HEK293 (cell line): Measurements from ENCODE around the gene NABP2.

ENCODE experiments used
- CTCF ChIA-PET: fragments of 350-600 bp; formaldehyde crosslinking; extraction: SDS; loops from one replicate; lab custom pipeline; 2021; ENCODE audit warnings: antibody characterized with exemption; lab: Yijun Ruan, JAX
- POLR2A ChIA-PET: fragments of 300-600 bp; formaldehyde crosslinking; extraction: SDS; loops from one replicate; lab custom pipeline; 2020; ENCODE audit warnings: antibody characterized with exemption, inconsistent platforms; lab: Yijun Ruan, JAX
- H3K27ac ChIP-seq: fragments of 200-500 bp; sonication (Bioruptor generic); 2 replicates; pipeline ENCODE4 v1.5.1; 2014; ENCODE audit warnings: low read depth, low read length, control low read depth, inconsistent platforms; ENCODE audit errors: extremely low read depth
- H3K36me3 ChIP-seq, 2 experiments: fragments of 200-500 bp in 1 of 2; sonication (Bioruptor generic) in 1 of 2; 1 replicate in 1 of 2; 2 replicates in 1 of 2; pipeline ENCODE4 v1.5.1; 2014 to 2017; ENCODE audit warnings: inconsistent platforms in 2 of 2, low read length in 2 of 2; ENCODE audit not compliant: control insufficient read depth in 2 of 2, insufficient read depth in 1 of 2
- H3K4me1 ChIP-seq: fragments of 200-500 bp; sonication (Bioruptor generic); 2 replicates; pipeline ENCODE4 v1.5.1; 2014; ENCODE audit warnings: mild to moderate bottlenecking, low read length, inconsistent platforms; ENCODE audit not compliant: control insufficient read depth, insufficient read depth
- H3K4me3 ChIP-seq: 2 replicates; pipeline ENCODE4 v1.5.1; 2011; ENCODE audit warnings: low read depth, mild to moderate bottlenecking, control low read depth, low read length, moderate library complexity
- H3K9me3 ChIP-seq: fragments of 200-500 bp; sonication (Bioruptor generic); 2 replicates; pipeline ENCODE4 v1.5.1; 2014; ENCODE audit warnings: low read depth, low read length, inconsistent platforms; ENCODE audit not compliant: control insufficient read depth, insufficient read depth
- EGR2 ChIP-seq: fragments of 450-650 bp; formaldehyde crosslinking; IDR thresholded peaks from 2 replicates; pipeline ENCODE4 v1.5.1; 2016; ENCODE audit warnings: low read depth, missing biosample characterization, missing genetic modification characterization
- HOXA7 ChIP-seq: sonication (generic); formaldehyde crosslinking; IDR thresholded peaks from 2 replicates; pipeline ENCODE4 v1.8.1; 2022; ENCODE audit warnings: missing genetic modification reagents, borderline replicate concordance
- KLF7 ChIP-seq: fragments of 450-650 bp; formaldehyde crosslinking; IDR thresholded peaks from 2 replicates; pipeline ENCODE4 v1.5.1; 2016; ENCODE audit warnings: missing biosample characterization, missing genetic modification characterization, borderline replicate concordance
- ZBTB1 ChIP-seq: fragments of 450-650 bp; formaldehyde crosslinking; IDR thresholded peaks from 2 replicates; pipeline ENCODE4 v1.5.1; 2016; ENCODE audit warnings: missing biosample characterization, missing genetic modification characterization
- ZBTB17 ChIP-seq: fragments of 450-650 bp; formaldehyde crosslinking; IDR thresholded peaks from 2 replicates; pipeline ENCODE4 v1.5.1; 2016; ENCODE audit warnings: missing biosample characterization, missing genetic modification characterization
- ZBTB21 ChIP-seq: fragments of 450-650 bp; formaldehyde crosslinking; IDR thresholded peaks from 2 replicates; pipeline ENCODE4 v1.5.1; 2017; ENCODE audit warnings: missing biosample characterization, missing genetic modification characterization
- ZIC2 ChIP-seq: fragments of 450-650 bp; formaldehyde crosslinking; IDR thresholded peaks from 2 replicates; pipeline ENCODE4 v1.5.1; 2016; ENCODE audit warnings: missing biosample characterization, missing genetic modification characterization
- ZNF10 ChIP-seq: fragments of 450-650 bp; formaldehyde crosslinking; IDR thresholded peaks from 2 replicates; pipeline ENCODE4 v1.5.1; 2017; ENCODE audit warnings: missing biosample characterization, missing genetic modification characterization
- ZNF121 ChIP-seq: fragments of 450-650 bp; formaldehyde crosslinking; IDR thresholded peaks from 2 replicates; pipeline ENCODE4 v1.5.1; 2016; ENCODE audit warnings: missing biosample characterization, missing genetic modification characterization
- ZNF146 ChIP-seq: fragments of 450-650 bp; formaldehyde crosslinking; IDR thresholded peaks from 2 replicates; pipeline ENCODE4 v1.5.1; 2016; ENCODE audit warnings: missing biosample characterization, missing genetic modification characterization
- ZNF155 ChIP-seq: fragments of 450-650 bp; formaldehyde crosslinking; IDR thresholded peaks from 2 replicates; pipeline ENCODE4 v1.5.1; 2016; ENCODE audit warnings: missing biosample characterization, missing genetic modification characterization
- ZNF202 ChIP-seq: fragments of 450-650 bp; formaldehyde crosslinking; IDR thresholded peaks from 2 replicates; pipeline ENCODE4 v1.5.1; 2016; ENCODE audit warnings: missing biosample characterization, missing genetic modification characterization, borderline replicate concordance
- ZNF211 ChIP-seq: fragments of 450-650 bp; formaldehyde crosslinking; IDR thresholded peaks from 2 replicates; pipeline ENCODE4 v1.5.1; 2016; ENCODE audit warnings: low read depth, missing biosample characterization, missing genetic modification characterization
- ZNF248 ChIP-seq: fragments of 450-650 bp; formaldehyde crosslinking; IDR thresholded peaks from 2 replicates; pipeline ENCODE4 v1.5.1; 2017; ENCODE audit warnings: missing biosample characterization, missing genetic modification characterization
- ZNF274 ChIP-seq, 2 experiments: fragments of 200-500 bp in 1 of 2; fragments of 450-650 bp in 1 of 2; sonication (Bioruptor generic) in 1 of 2; formaldehyde crosslinking in 1 of 2; IDR thresholded peaks; 2 replicates each; pipeline versions ENCODE4 v1.5.1 to v1.6.1; 2014 to 2016; ENCODE audit warnings: borderline replicate concordance in 1 of 2, inconsistent platforms in 1 of 2, low read length in 1 of 2, missing biosample characterization in 1 of 2, missing genetic modification characterization in 1 of 2
- ZNF341 ChIP-seq: fragments of 450-650 bp; formaldehyde crosslinking; IDR thresholded peaks from 2 replicates; pipeline ENCODE4; 2016; ENCODE audit warnings: low read depth, missing biosample characterization, missing genetic modification characterization
- ZNF37A ChIP-seq: fragments of 450-650 bp; IDR thresholded peaks from 2 replicates; pipeline ENCODE4 v1.5.1; 2018; ENCODE audit warnings: missing biosample characterization, missing genetic modification characterization
- ZNF473 ChIP-seq: fragments of 450-650 bp; formaldehyde crosslinking; IDR thresholded peaks from 2 replicates; pipeline ENCODE4 v1.5.1; 2017; ENCODE audit warnings: missing biosample characterization, missing genetic modification characterization
- ZNF48 ChIP-seq: fragments of 450-650 bp; formaldehyde crosslinking; IDR thresholded peaks from 2 replicates; pipeline ENCODE4 v1.5.1; 2016; ENCODE audit warnings: missing biosample characterization, missing genetic modification characterization
- ZNF501 ChIP-seq: fragments of 450-650 bp; formaldehyde crosslinking; IDR thresholded peaks from 2 replicates; pipeline ENCODE4 v1.5.1; 2016; ENCODE audit warnings: missing biosample characterization, missing genetic modification characterization
- ZNF521 ChIP-seq: fragments of 450-650 bp; formaldehyde crosslinking; IDR thresholded peaks from 2 replicates; pipeline ENCODE4 v1.5.1; 2017; ENCODE audit warnings: missing biosample characterization, mild to moderate bottlenecking, missing genetic modification characterization
- ZNF560 ChIP-seq: fragments of 450-650 bp; formaldehyde crosslinking; IDR thresholded peaks from 2 replicates; pipeline ENCODE4 v1.5.1; 2017; ENCODE audit warnings: missing biosample characterization, missing genetic modification characterization, borderline replicate concordance
- ZNF571 ChIP-seq: fragments of 450-650 bp; formaldehyde crosslinking; IDR thresholded peaks from 2 replicates; pipeline ENCODE4 v1.5.0; 2017; ENCODE audit warnings: missing biosample characterization, missing genetic modification characterization
- ZNF626 ChIP-seq: fragments of 450-650 bp; sonication (Bioruptor Pico); formaldehyde crosslinking; IDR thresholded peaks from 2 replicates; pipeline ENCODE4 v1.5.1; 2018; ENCODE audit warnings: missing biosample characterization, missing genetic modification characterization, inconsistent platforms
- ZNF768 ChIP-seq: fragments of 450-650 bp; formaldehyde crosslinking; IDR thresholded peaks from 2 replicates; pipeline ENCODE4 v1.5.1; 2018; ENCODE audit warnings: missing biosample characterization, mild to moderate bottlenecking, missing genetic modification characterization
- TF ChIP-seq, protein P1 (sequence below): fragments of 450-650 bp; formaldehyde crosslinking; IDR thresholded peaks from 2 replicates; pipeline ENCODE4 v1.5.1; 2016; ENCODE audit warnings: missing biosample characterization, missing genetic modification characterization
- TF ChIP-seq, protein P2 (sequence below): fragments of 450-650 bp; formaldehyde crosslinking; IDR thresholded peaks from 2 replicates; pipeline ENCODE4 v1.5.1; 2016; ENCODE audit warnings: missing biosample characterization, missing genetic modification characterization, borderline replicate concordance
- TF ChIP-seq, protein P3 (sequence below): fragments of 450-650 bp; formaldehyde crosslinking; IDR thresholded peaks from 2 replicates; pipeline ENCODE4 v1.5.1; 2017; ENCODE audit warnings: missing biosample characterization, missing genetic modification characterization
- TF ChIP-seq, protein P4 (sequence below): fragments of 450-650 bp; formaldehyde crosslinking; IDR thresholded peaks from 2 replicates; pipeline ENCODE4 v1.5.1; 2016; ENCODE audit warnings: missing biosample characterization, missing genetic modification characterization

Gene NABP2

DNA sequence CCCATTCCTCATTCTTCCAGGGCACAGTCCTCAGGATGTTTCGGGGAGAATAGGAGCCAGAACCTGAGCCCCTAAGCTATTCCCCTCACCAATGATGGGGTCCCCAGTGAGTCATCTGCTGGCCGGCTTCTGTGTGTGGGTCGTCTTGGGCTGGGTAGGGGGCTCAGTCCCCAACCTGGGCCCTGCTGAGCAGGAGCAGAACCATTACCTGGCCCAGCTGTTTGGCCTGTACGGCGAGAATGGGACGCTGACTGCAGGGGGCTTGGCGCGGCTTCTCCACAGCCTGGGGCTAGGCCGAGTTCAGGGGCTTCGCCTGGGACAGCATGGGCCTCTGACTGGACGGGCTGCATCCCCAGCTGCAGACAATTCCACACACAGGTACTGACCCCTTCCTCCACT, 7.0 kb downstream of the NABP2 start:
- H3K36me3 ChIP-seq, result peaks cover 6 to 18% of the 10 kb centered on the region in 2 experiments; a peak in 2 of 3 replicates
- ChIA-PET CTCF (interaction anchor here (0.6 to 1.4 kb wide), 5 partner anchors 25 to 108 kb away, joined by 3 to 4 read pairs (median 3); partner anchors contain the start of gene ANKRD52), POLR2A (interaction anchor here (0.6 to 2.6 kb wide), 3 partner anchors 9 to 457 kb away, joined by 3 to 7 read pairs (median 4); partner anchors contain the start of gene RNF41)
- H3K4me1 ChIP-seq, result no peaks in the 10 kb centered on the region
- no peaks in the 10 kb centered on the region for H3K9me3 ChIP-seq
- no peak for TF ChIP-seq ZNF560
- TF ChIP-seq ZNF37A (tag by site-specific recombination), result no peak
- TF ChIP-seq, protein P1, sequence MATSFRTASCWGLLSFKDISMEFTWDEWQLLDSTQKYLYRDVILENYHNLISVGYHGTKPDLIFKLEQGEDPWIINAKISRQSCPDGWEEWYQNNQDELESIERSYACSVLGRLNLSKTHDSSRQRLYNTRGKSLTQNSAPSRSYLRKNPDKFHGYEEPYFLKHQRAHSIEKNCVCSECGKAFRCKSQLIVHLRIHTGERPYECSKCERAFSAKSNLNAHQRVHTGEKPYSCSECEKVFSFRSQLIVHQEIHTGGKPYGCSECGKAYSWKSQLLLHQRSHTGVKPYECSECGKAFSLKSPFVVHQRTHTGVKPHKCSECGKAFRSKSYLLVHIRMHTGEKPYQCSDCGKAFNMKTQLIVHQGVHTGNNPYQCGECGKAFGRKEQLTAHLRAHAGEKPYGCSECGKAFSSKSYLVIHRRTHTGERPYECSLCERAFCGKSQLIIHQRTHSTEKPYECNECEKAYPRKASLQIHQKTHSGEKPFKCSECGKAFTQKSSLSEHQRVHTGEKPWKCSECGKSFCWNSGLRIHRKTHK (tag by site-specific recombination), result no peak
- no peak for TF ChIP-seq ZBTB21
- TF ChIP-seq ZNF48 (tag by site-specific recombination), result no peak
- TF ChIP-seq ZIC2 (tag by site-specific recombination), result no peak
- no peak for TF ChIP-seq ZBTB1 (tag by site-specific recombination)
- TF ChIP-seq EGR2 (tag by site-specific recombination), result no peak
- no peak for TF ChIP-seq ZNF146 (tag by site-specific recombination)
- TF ChIP-seq ZNF571 (tag by site-specific recombination), result no peak
- no peak for TF ChIP-seq ZNF473
- TF ChIP-seq, protein P2, sequence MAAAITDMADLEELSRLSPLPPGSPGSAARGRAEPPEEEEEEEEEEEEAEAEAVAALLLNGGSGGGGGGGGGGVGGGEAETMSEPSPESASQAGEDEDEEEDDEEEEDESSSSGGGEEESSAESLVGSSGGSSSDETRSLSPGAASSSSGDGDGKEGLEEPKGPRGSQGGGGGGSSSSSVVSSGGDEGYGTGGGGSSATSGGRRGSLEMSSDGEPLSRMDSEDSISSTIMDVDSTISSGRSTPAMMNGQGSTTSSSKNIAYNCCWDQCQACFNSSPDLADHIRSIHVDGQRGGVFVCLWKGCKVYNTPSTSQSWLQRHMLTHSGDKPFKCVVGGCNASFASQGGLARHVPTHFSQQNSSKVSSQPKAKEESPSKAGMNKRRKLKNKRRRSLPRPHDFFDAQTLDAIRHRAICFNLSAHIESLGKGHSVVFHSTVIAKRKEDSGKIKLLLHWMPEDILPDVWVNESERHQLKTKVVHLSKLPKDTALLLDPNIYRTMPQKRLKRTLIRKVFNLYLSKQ (tag by site-specific recombination), result no peak
- no peak for TF ChIP-seq ZNF248 (tag by site-specific recombination)
- no peak overlapping the region for H3K27ac ChIP-seq
- no peak overlapping the region for H3K4me3 ChIP-seq

GRCh38 chr12:56234746-56235436, 10.7 kb downstream of the NABP2 start:
- ChIA-PET CTCF (interaction anchor here (0.6 to 3.2 kb wide), 4 partner anchors 13 to 229 kb away, joined by 4 to 13 read pairs (median 6); partner anchors contain the start of gene RNF41), POLR2A (interaction anchor here (0.7 to 1.8 kb wide), 3 partner anchors 13 to 125 kb away, joined by 3 to 17 read pairs (median 7); partner anchors contain the start of genes RNF41 and STAT2)
- H3K9me3 ChIP-seq, result no peaks in the 10 kb centered on the region
- H3K4me1 ChIP-seq, result no peaks in the 10 kb centered on the region
- H3K27ac ChIP-seq, result no peak overlapping the region
- H3K36me3 ChIP-seq, result peaks cover 0 to 37% of the 10 kb centered on the region in 2 experiments; a peak in 1 of 3 replicates
- no peak overlapping the region for H3K4me3 ChIP-seq
- no peak for TF ChIP-seq ZBTB17 (tag by site-specific recombination)
- TF ChIP-seq ZNF121 (tag by site-specific recombination), result no peak
- TF ChIP-seq ZNF501, result no peak
- TF ChIP-seq KLF7 (tag by site-specific recombination), result no peak
- TF ChIP-seq ZNF202 (tag by site-specific recombination), result no peak
- no peak for TF ChIP-seq ZNF341 (tag by site-specific recombination)
- TF ChIP-seq ZNF274 (IDR thresholded peaks at IDR 0.05; ENCODE audit: low read length), result no peak
- no peak for TF ChIP-seq ZNF274 (tag by site-specific recombination; IDR thresholded peaks at IDR 0.05; ENCODE audit: borderline replicate concordance)
- no peak for TF ChIP-seq ZNF211
- TF ChIP-seq ZNF155 (tag by site-specific recombination), result no peak
- TF ChIP-seq, protein P3, sequence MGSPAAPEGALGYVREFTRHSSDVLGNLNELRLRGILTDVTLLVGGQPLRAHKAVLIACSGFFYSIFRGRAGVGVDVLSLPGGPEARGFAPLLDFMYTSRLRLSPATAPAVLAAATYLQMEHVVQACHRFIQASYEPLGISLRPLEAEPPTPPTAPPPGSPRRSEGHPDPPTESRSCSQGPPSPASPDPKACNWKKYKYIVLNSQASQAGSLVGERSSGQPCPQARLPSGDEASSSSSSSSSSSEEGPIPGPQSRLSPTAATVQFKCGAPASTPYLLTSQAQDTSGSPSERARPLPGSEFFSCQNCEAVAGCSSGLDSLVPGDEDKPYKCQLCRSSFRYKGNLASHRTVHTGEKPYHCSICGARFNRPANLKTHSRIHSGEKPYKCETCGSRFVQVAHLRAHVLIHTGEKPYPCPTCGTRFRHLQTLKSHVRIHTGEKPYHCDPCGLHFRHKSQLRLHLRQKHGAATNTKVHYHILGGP (tag by site-specific recombination), result no peak
- no peak for TF ChIP-seq HOXA7 (CRISPR knock-in tag)
- TF ChIP-seq, protein P4, sequence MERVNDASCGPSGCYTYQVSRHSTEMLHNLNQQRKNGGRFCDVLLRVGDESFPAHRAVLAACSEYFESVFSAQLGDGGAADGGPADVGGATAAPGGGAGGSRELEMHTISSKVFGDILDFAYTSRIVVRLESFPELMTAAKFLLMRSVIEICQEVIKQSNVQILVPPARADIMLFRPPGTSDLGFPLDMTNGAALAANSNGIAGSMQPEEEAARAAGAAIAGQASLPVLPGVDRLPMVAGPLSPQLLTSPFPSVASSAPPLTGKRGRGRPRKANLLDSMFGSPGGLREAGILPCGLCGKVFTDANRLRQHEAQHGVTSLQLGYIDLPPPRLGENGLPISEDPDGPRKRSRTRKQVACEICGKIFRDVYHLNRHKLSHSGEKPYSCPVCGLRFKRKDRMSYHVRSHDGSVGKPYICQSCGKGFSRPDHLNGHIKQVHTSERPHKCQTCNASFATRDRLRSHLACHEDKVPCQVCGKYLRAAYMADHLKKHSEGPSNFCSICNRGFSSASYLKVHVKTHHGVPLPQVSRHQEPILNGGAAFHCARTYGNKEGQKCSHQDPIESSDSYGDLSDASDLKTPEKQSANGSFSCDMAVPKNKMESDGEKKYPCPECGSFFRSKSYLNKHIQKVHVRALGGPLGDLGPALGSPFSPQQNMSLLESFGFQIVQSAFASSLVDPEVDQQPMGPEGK, result no peak
- no peak for TF ChIP-seq ZNF521 (tag by site-specific recombination)
- no peak for TF ChIP-seq ZNF626 (tag by site-specific recombination)
- no peak for TF ChIP-seq ZBTB1 (tag by site-specific recombination)
- no peak for TF ChIP-seq ZNF768 (tag by site-specific recombination)
- no peak for TF ChIP-seq ZNF10 (tag by site-specific recombination)
